Activated CD8-positive, alpha-beta memory T cell treated with anti-CD3 and anti-CD28 coated beads, Interleukin-2, amount 10 ng/mL, durations not matched to agents 7 days and 5 days (primary cell): ENCODE results near the gene CBX1. TPM values are rescaled to one million over a fixed set of nuclear protein-coding genes. Genes with fewer than 3 reads are reported as not detected.

Source experiments
- ATAC-seq: fragments of 150-1000 bp; cut with Tn5 transposase; one replicate; pipeline ENCODE4 v1.10.0; 2021; ENCODE audit warnings: moderate library complexity
- CTCF ChIA-PET: fragments of 350-600 bp; sonication (Branson Sonifier 250); formaldehyde crosslinking; loops from one replicate; lab custom pipeline; 2021; ENCODE audit warnings: antibody characterized with exemption; lab: Charles Lee
- DNase-seq: peaks from one replicate; pipeline ENCODE4 v3.0.0-alpha.2; 2020
- H3K27ac Mint-ChIP-seq: one replicate; pipeline ENCODE4 v1.8.0; 2021; ENCODE audit warnings: mild to moderate bottlenecking, mixed read lengths
- H3K27me3 Mint-ChIP-seq: one replicate; pipeline ENCODE4 v1.8.0; 2021; ENCODE audit warnings: mixed read lengths
- H3K36me3 Mint-ChIP-seq: one replicate; pipeline ENCODE4 v1.8.0; 2021; ENCODE audit warnings: mild to moderate bottlenecking, mixed read lengths
- H3K4me1 Mint-ChIP-seq: one replicate; pipeline ENCODE4 v1.8.0; 2021; ENCODE audit warnings: mixed read lengths
- H3K4me3 Mint-ChIP-seq: one replicate; pipeline ENCODE4 v1.8.0; 2021; ENCODE audit warnings: mild to moderate bottlenecking, moderate library complexity, mixed read lengths
- H3K9me3 Mint-ChIP-seq: one replicate; pipeline ENCODE4 v1.8.0; 2022; ENCODE audit warnings: low read depth, mixed read lengths
- microRNA-seq: library from miRNA; unstranded; fragments of <30 nt; microRNA quantifications from one replicate; pipeline ENCODE4 v1.2.0, GENCODE V29; 2022
- total RNA-seq, 2 experiments: library from RNA; stranded (reverse); gene quantifications; one replicate each; pipeline ENCODE4 v1.2.3, GENCODE V29; 2021

The CBX1 gene
- total RNA-seq, 2 experiments from 2014 or later: 46.3 to 47.8 TPM

DNA sequence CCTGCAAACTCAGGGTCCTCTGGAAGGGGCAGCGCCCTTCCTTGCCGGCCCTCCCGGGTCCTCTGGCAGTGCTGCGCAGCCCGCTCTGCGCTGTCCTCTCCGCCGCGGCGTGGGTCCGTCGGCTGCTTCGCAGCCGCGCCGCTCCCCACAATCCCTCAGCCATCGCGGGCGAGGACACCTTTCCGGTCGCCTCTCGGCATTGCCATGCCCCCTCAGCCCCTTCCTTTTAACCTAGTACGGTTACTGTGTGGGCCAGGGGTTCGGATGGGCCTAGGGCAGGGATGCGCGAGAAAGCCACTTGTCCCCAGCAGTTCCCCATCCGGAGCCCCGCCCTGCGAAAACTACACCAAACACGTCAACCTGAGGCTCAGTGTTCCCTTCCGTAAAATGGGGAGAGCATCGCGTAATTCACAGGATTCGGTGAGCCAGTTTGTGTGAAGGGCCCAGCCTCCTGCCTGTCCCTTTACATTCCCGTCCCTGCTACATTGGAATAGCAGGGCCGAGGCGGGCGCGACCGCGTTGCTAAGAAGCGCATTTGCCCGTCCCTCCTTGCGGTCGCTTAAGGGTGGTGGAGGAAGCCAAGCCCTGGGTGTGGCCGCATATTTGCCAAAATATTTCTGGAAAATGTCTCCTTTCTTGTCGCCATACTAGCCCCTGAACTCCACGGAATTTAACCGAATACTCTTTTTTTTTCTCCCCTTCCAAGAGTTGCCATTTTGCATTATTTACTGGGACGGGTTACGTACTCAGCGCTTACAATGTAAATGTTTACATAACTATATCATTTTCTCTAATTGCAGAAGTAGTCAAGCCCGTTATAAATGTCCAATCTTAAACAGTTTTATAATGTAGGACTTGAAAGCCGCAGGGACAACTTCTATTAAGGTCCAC is 76.9 kb downstream of the CBX1 start:
- Mint-ChIP-seq H3K9me3 (no peaks in the 10 kb centered on the region), H3K4me1 (peaks cover 36% of the 10 kb centered on the region), H3K36me3 (no peaks in the 10 kb centered on the region), H3K4me3 (peak overlapping the region; percentile 84), H3K27me3 (peaks cover 16% of the 10 kb centered on the region), H3K27ac (peak overlapping the region; percentile 78)
- DNase-seq (peak; percentile 77), ATAC-seq (peak; percentile 17)
- CTCF ChIA-PET: interaction anchor here (0.7 to 7.4 kb wide), 26 partner anchors 12 to 594 kb away, joined by 3 to 191 read pairs (median 10); partner anchors contain the start of genes CBX1, CDK5RAP3, COPZ2 and HOXB5

DNA sequence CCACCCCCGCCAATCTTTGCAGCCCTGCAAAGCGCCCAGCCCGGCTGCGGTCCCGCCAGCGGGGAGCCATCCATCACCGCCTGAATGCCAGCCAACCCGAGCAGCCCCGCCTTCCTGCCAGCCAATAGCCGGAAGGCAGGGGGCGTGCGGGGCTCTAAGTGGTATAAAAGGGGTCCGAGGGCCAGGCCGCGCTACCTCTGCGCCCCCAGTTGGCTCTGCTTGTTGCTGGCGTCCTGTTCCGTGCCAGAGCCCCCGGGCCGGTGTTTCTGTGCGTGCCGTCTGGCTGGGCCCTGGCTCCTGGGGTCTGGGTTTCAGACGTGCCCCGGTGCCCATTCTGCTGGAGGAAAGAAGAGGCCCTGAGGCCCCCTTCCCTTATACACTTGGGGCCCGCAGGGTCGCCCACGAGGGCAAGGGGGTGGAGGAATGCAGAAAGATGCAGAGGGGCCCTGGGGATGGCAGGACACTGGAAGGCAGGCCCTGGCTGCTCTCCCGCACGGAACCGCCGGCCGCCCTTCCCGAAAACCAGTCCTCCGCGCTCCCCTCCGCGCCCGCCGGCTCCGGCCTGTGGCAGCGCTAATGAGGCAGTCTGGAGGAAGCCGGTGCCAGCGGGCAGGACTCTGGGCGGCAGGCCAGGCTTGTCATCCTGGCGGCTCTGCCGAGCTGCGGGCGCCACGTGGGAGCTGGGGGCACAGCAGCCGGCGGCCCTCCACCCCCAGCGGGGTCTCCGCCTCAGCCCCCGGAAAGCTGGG is 77.7 kb downstream of the CBX1 start:
- H3K4me3 Mint-ChIP-seq: peak overlapping the region; percentile 60
- CTCF ChIA-PET: interaction anchor here (0.7 to 1.5 kb wide), 3 partner anchors 11 to 107 kb away, joined by 3 read pairs; no protein-coding TSS in a partner anchor
- ATAC-seq: peak; percentile 10
- H3K27ac Mint-ChIP-seq: peak overlapping the region; percentile 64
- peaks cover 39% of the 10 kb centered on the region for H3K4me1 Mint-ChIP-seq
- H3K9me3 Mint-ChIP-seq: no peaks in the 10 kb centered on the region
- H3K27me3 Mint-ChIP-seq: peaks cover 16% of the 10 kb centered on the region
- no peaks in the 10 kb centered on the region for H3K36me3 Mint-ChIP-seq
- peak; percentile 63 for DNase-seq

DNA sequence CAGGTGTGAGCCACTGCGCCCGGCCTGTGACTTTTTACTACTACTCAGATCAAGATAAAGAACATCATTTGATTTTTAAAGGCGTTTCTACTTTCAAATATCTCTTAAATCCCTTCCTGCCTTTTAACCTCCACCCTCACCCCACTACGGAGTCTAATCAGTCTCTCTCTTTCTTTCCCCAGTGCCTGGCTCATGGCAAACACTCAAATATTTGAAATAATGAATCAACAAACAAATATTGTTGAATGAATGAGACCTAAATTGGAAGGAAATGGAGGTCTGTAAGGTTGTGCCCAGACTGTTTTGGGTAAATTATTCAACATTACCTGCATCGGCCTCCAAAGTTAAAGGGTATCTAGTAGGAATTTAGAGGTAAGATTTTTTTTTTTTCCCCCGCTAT is 78.4 kb downstream of the CBX1 start:
- CTCF ChIA-PET: interaction anchor here (1.1 to 6.4 kb wide), 3 partner anchors 9 to 74 kb away, joined by 3 to 102 read pairs (median 5); no protein-coding TSS in a partner anchor
- H3K4me3 Mint-ChIP-seq: no peak overlapping the region
- DNase-seq: no peak
- peaks cover 16% of the 10 kb centered on the region for H3K27me3 Mint-ChIP-seq
- peaks cover 45% of the 10 kb centered on the region for H3K4me1 Mint-ChIP-seq
- no peak for ATAC-seq
- no peaks in the 10 kb centered on the region for H3K36me3 Mint-ChIP-seq
- H3K9me3 Mint-ChIP-seq: no peaks in the 10 kb centered on the region
- no peak overlapping the region for H3K27ac Mint-ChIP-seq

DNA sequence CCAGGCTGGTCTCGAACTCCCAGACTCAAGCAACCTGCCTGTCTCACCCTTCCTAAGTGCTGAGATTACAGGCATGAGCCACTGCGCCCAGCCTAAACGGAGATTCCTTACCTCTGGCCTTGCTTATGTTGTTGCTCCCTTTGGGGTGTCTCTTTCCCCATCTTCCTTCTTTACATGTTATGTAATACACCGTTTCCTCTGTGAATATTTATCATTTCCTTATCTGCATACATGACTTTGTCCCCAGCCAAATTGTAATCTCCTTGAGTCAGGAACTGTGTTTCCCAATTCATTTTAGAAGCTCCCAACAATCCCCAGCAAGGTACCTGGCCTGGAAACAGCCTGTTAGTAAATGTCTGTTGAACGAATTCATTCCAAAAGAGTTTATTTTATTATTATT is 79.3 kb downstream of the CBX1 start:
- H3K4me3 Mint-ChIP-seq: no peak overlapping the region
- DNase-seq (no peak), ATAC-seq (no peak)
- peaks cover 14% of the 10 kb centered on the region for H3K27me3 Mint-ChIP-seq
- H3K27ac Mint-ChIP-seq: peak overlapping the region; percentile 16
- H3K4me1 Mint-ChIP-seq: peaks cover 52% of the 10 kb centered on the region
- CTCF ChIA-PET: interaction anchor here (0.7 to 7.4 kb wide), 7 partner anchors 8 to 659 kb away, joined by 3 to 102 read pairs (median 9); partner anchors contain the start of gene NFE2L1
- no peaks in the 10 kb centered on the region for H3K9me3 Mint-ChIP-seq
- no peaks in the 10 kb centered on the region for H3K36me3 Mint-ChIP-seq

Small RNAs within 50 kb of the gene (microRNA-seq; reads per million reads assigned to microRNA genes)
- 152 reads per million, percentile 70 among the genes with 10 or more reads in this experiment for gene MIR152

Other genes with a start within 250 kb of the CBX1 start
- 10 to 100 TPM; 21.7 to 22.9 TPM for gene SP2, start 205.2 kb downstream of the CBX1 start, total RNA-seq
- 10 to 100 TPM; 28.0 to 30.4 TPM for gene PNPO, start 159.9 kb downstream of the CBX1 start, total RNA-seq
- gene PRR15L, start 143.6 kb downstream of the CBX1 start, total RNA-seq: not detected
- gene CDK5RAP3, start 130.4 kb downstream of the CBX1 start, total RNA-seq: 100 to 1,000 TPM; 215 to 262 TPM
- gene COPZ2, start 63.7 kb downstream of the CBX1 start, total RNA-seq: 10 to 100 TPM in 1 of 2 experiments, 1 to 10 TPM in 1; 5.4 to 14.1 TPM
- 10 to 100 TPM; 56.1 to 80.8 TPM for gene NFE2L1, start 53.1 kb downstream of the CBX1 start, total RNA-seq
- 10 to 100 TPM; 25.1 to 32.6 TPM for gene SNX11, start 6.3 kb upstream of the CBX1 start, total RNA-seq